ENCODE measurements around the gene MYBL2. TPM values are rescaled to one million over a fixed set of nuclear protein-coding genes. Genes with fewer than 3 reads are reported as not detected.

The MYBL2 gene
- polyA plus RNA-seq, 1 of the 3 experiments (the other 2 are of a cell fraction) = 9.7 TPM

DNA sequence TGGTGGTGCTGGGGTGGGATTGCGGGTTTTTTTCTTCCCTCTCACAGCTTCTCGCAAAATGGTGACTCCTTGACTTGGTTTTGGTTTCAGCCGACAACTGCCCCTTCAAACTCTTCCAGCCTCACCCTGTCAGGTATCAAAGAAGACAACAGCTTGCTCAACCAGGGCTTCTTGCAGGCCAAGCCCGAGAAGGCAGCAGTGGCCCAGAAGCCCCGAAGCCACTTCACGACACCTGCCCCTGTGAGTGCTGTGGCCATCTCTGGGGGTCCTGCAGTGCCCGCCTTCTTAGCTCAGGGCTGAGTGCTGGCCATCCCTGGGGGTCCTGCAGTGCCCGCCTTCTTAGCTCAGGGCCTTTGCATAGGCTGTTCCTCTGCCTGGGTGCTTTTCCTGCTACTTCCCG lies 48.1 kb downstream of the MYBL2 start:
- no peak overlapping the region for H2AFZ ChIP-seq (ENCODE audit: low read depth)
- 91% methylated on average over 9 of the region's 9 CpGs for WGBS (ENCODE audit: low lambda C conversion rate)
- no peaks in the 10 kb centered on the region for H3K4me1 ChIP-seq (ENCODE audit: control insufficient read depth in 1 of 2, insufficient read depth in 2 of 2, low read depth in 1 of 2, low read length in 1 of 2)
- H3K4me3 ChIP-seq (ENCODE audit: low read depth in 2 of 2, low read length in 1 of 2) = no peak overlapping the region
- no peaks in the 10 kb centered on the region for H3F3A ChIP-seq (replicated peaks; ENCODE audit: insufficient read depth)
- DNase-seq = no peak
- no peak overlapping the region for H3K27ac ChIP-seq (ENCODE audit: low read depth in 2 of 2, low read length in 1 of 2)
- no peaks in the 10 kb centered on the region for H3K9me2 ChIP-seq
- H3K36me3 ChIP-seq (replicated peaks in 1 of 2; ENCODE audit: control insufficient read depth in 1 of 2, insufficient read depth in 2 of 2, low read length in 1 of 2) = peaks cover 0 to 8% of the 10 kb centered on the region in 2 experiments
- CTCF ChIA-PET = no interaction called here
- TF ChIP-seq RCOR1 (IDR thresholded peaks at IDR 0.05; ENCODE audit: low read length) (no peak), TEAD4 (IDR thresholded peaks at IDR 0.05; ENCODE audit: borderline replicate concordance, insufficient read depth) (no peak), SIN3A (IDR thresholded peaks at IDR 0.05; ENCODE audit: borderline replicate concordance, low read depth, low read length) (no peak), JUND (IDR thresholded peaks at IDR 0.05) (no peak), ELF1 (IDR thresholded peaks at IDR 0.05) (no peak), FOXM1 (IDR thresholded peaks at IDR 0.05; ENCODE audit: low read depth) (no peak), GATA2 (CRISPR knock-in tag; IDR thresholded peaks at IDR 0.05) (no peak), FOSL2 (IDR thresholded peaks at IDR 0.05; ENCODE audit: borderline replicate concordance, low read depth) (no peak), TAF1 (IDR thresholded peaks at IDR 0.05; ENCODE audit: borderline replicate concordance, low read depth, low read length) (no peak), EP300 (IDR thresholded peaks at IDR 0.05; ENCODE audit: borderline replicate concordance in 1 of 2, low read depth in 1 of 2, low read length in 1 of 2) (no peak), YY1 (IDR thresholded peaks at IDR 0.05; ENCODE audit: low read depth) (no peak)
- TF ChIP-seq, protein P1, sequence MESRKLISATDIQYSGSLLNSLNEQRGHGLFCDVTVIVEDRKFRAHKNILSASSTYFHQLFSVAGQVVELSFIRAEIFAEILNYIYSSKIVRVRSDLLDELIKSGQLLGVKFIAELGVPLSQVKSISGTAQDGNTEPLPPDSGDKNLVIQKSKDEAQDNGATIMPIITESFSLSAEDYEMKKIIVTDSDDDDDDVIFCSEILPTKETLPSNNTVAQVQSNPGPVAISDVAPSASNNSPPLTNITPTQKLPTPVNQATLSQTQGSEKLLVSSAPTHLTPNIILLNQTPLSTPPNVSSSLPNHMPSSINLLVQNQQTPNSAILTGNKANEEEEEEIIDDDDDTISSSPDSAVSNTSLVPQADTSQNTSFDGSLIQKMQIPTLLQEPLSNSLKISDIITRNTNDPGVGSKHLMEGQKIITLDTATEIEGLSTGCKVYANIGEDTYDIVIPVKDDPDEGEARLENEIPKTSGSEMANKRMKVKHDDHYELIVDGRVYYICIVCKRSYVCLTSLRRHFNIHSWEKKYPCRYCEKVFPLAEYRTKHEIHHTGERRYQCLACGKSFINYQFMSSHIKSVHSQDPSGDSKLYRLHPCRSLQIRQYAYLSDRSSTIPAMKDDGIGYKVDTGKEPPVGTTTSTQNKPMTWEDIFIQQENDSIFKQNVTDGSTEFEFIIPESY (IDR thresholded peaks at IDR 0.05; ENCODE audit: borderline replicate concordance, low read depth) = no peak
- TF ChIP-seq, protein P2, sequence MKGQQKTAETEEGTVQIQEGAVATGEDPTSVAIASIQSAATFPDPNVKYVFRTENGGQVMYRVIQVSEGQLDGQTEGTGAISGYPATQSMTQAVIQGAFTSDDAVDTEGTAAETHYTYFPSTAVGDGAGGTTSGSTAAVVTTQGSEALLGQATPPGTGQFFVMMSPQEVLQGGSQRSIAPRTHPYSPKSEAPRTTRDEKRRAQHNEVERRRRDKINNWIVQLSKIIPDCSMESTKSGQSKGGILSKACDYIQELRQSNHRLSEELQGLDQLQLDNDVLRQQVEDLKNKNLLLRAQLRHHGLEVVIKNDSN (IDR thresholded peaks at IDR 0.05; ENCODE audit: borderline replicate concordance, low read depth) = no peak
- TF ChIP-seq, protein P3, sequence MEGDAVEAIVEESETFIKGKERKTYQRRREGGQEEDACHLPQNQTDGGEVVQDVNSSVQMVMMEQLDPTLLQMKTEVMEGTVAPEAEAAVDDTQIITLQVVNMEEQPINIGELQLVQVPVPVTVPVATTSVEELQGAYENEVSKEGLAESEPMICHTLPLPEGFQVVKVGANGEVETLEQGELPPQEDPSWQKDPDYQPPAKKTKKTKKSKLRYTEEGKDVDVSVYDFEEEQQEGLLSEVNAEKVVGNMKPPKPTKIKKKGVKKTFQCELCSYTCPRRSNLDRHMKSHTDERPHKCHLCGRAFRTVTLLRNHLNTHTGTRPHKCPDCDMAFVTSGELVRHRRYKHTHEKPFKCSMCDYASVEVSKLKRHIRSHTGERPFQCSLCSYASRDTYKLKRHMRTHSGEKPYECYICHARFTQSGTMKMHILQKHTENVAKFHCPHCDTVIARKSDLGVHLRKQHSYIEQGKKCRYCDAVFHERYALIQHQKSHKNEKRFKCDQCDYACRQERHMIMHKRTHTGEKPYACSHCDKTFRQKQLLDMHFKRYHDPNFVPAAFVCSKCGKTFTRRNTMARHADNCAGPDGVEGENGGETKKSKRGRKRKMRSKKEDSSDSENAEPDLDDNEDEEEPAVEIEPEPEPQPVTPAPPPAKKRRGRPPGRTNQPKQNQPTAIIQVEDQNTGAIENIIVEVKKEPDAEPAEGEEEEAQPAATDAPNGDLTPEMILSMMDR (IDR thresholded peaks at IDR 0.05) = no peak
- TF ChIP-seq, protein P4, sequence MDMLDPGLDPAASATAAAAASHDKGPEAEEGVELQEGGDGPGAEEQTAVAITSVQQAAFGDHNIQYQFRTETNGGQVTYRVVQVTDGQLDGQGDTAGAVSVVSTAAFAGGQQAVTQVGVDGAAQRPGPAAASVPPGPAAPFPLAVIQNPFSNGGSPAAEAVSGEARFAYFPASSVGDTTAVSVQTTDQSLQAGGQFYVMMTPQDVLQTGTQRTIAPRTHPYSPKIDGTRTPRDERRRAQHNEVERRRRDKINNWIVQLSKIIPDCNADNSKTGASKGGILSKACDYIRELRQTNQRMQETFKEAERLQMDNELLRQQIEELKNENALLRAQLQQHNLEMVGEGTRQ (IDR thresholded peaks at IDR 0.05; ENCODE audit: borderline replicate concordance, low read depth, low read length) = no peak
- TF ChIP-seq, protein P5, sequence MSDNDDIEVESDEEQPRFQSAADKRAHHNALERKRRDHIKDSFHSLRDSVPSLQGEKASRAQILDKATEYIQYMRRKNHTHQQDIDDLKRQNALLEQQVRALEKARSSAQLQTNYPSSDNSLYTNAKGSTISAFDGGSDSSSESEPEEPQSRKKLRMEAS (IDR thresholded peaks at IDR 0.05; ENCODE audit: low read depth) = no peak
- H4K20me1 ChIP-seq (ENCODE audit: insufficient read depth) = no peaks in the 10 kb centered on the region
- no peak overlapping the region for H3K4me2 ChIP-seq
- no peaks in the 10 kb centered on the region for H3K79me2 ChIP-seq (ENCODE audit: insufficient read depth)
- no peak overlapping the region for H3K9ac ChIP-seq
- no peaks in the 10 kb centered on the region for H3K9me3 ChIP-seq
- POLR2A ChIA-PET = no interaction called here
- no peaks in the 10 kb centered on the region for H3K27me3 ChIP-seq (ENCODE audit: insufficient read depth)

All from SK-N-SH (cell line).